ENCODE results near the gene GFI1. TPM values are rescaled to one million over a fixed set of nuclear protein-coding genes. Genes with fewer than 3 reads are reported as not detected.

The GFI1 gene
- total and polyA plus RNA-seq, 2 of the 8 experiments (the other 6 are each of a cell fraction or from before 2014, with no cell fraction given) = 0.08 to 0.17 TPM

DNA sequence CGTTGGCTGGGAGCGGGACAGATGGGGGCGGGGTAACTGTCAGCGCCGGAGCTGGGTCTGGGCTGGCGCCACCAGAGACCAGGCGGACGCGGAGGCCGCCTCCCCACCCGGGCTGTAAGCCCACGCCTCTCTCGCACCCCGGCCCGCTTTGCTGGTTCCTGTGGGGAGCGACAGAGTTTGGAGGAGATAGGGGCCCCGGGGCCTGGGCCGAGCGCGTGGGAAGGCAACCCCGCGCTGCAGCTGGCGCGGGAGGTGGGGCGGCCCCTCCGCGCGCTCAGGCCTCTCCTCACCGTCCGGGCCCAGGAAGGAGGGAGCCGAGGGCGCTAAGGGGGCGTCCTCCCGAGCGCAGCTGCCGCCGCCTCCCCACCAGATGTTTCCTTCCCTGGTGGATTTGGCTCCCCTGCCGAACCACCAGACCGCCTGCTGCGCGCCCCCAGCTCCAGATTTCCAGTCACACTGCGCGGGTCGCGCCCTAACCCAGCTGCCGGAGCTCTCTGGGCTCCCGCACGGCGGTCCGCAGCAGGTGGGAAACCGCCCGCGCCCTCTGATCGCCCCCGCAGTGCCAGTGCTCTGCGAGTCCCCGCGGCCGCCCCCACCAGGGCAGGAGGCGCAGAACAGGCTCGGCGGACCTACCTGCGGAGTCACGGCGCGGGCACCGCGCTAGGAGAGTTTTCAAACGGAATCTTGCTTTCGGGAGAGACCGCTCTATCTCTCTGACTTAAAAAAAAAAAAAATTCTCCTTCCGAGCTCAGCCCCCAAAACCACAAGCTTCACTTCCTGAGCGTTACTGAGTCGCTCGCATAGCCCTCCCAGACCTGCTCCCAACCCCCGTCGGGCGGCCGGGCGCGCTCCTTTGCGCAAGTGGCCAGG lies 1.1 kb downstream of the GFI1 start (continued):
- TF ChIP-seq NRF1 (IDR thresholded peaks at IDR 0.05; ENCODE audit: low read depth, low read length) (no peak), RNF2 (IDR thresholded peaks at IDR 0.05; ENCODE audit: borderline replicate concordance, low read depth, low read length, missing control alignments, poor library complexity, severe bottlenecking) (no peak), SP4 (IDR thresholded peaks at IDR 0.05; ENCODE audit: low read length) (no peak), PHF8 (conservative IDR thresholded peaks at IDR 0.05; ENCODE audit: low read depth, low read length) (no peak), NANOG (IDR thresholded peaks at IDR 0.05; ENCODE audit: insufficient read depth, low read depth, low read length, poor library complexity, severe bottlenecking) (no peak), RBBP5 (IDR thresholded peaks at IDR 0.05; ENCODE audit: borderline replicate concordance, low read depth, low read length) (no peak; the same call in 1 of the 2 replicates), BRCA1 (IDR thresholded peaks at IDR 0.05; ENCODE audit: low read depth, low read length) (no peak), KDM5A (IDR thresholded peaks at IDR 0.05; ENCODE audit: low read length) (no peak), MAFK (IDR thresholded peaks at IDR 0.05; ENCODE audit: low read depth, low read length) (no peak)
- TF ChIP-seq, protein P1, sequence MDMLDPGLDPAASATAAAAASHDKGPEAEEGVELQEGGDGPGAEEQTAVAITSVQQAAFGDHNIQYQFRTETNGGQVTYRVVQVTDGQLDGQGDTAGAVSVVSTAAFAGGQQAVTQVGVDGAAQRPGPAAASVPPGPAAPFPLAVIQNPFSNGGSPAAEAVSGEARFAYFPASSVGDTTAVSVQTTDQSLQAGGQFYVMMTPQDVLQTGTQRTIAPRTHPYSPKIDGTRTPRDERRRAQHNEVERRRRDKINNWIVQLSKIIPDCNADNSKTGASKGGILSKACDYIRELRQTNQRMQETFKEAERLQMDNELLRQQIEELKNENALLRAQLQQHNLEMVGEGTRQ (IDR thresholded peaks at IDR 0.05; ENCODE audit: low read length) = no peak

Measured in H1 (cell line).